ENCODE measurements around the gene ECI2. TPM values are rescaled to one million over a fixed set of nuclear protein-coding genes. Genes with fewer than 3 reads are reported as not detected.

Gene ECI2
- total RNA-seq, result 31.8 and 43.6 TPM in 2 replicates

DNA sequence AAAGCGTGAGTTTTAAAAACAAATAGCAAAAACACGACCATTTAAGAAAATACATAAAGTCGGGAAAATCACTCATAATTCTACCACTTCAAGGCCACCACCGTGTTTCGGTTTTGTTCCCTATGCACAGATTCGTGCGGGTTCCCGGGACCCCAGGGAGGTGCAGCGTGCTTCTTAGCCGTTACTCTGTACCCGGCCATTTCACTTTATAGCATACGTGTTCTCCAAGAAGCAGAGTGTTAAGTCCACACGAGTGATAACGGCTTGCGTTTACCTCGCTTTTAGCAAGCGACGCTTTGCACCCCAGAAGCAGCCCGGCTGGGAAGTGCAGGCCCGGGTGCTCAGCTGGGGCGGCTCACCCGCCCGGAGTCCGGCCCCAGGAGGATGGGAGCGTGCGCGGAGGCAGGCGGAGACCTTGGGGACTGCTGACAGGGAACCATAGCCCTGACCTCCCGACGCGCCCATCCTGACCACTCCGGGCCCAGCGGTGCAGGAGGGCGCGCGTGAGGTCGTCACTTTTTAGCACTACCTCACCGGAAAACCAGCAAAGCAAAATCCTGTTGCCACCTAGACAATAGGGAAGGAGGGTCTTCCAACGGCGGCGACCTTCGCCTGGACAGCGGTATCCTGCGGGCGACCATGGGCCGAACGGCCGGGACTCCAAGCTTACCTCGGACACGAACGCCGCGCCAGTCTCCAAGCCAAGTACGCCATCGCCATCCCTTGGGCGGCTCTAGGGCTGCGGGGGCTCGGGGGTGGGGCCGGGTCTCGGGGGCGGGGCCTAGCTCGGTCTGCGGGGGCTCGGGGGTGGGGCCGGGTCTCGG, at the start of gene ECI2:
TSS of gene ECI2 (minus strand) at position 735 of the 824 bp plus-strand sequence. CDS start at position 720, 15 bp downstream.

DNA sequence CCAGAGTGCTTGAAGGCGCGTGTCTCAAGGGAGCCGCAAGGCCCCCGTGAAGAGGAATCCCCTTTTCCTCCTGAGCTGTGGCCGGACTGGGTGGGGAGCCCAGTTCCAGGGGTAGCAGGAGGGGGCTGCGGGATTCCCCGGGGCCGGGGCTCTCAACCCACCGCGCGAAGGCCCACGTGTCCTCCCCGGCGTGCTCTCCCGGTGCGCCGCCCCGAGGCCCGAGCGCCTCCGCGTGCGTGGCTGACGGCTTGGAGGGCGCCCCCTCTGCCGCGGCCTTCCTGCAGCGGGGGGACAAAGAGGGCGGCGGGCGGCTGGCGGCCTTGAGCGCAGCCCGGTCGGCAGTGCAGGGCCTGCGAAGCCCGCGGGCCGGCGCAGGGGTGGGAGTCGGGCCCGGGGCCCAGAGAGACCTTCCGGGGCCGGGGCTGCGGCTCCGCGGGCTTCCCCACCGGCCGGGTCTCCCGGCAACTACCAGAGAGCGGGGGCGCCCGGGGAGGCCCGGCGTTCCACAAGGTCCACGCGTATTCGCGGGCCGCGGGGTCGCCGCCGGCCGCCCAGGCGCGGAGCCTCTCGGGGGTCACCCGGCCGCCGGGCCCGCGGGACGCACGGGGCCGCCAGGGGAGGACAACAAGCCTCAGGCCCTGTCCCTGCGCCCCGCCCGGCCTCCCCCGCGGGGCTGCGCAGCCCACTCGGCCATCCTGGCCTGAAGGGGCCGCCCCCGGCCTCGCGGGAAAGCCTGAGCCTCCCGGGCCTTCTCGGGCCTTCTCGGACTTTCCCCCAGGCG, 56.5 kb downstream of the ECI2 start, which contains the start of gene FAM217A:
TSS of gene FAM217A (minus strand) at position 447 of the 781 bp plus-strand sequence. CDS start 1,723 bp downstream, outside the sequence.

Other genes with a start within 250 kb of the ECI2 start
- not detected in 2 replicates for gene FAM217A, start 56.4 kb downstream of the ECI2 start, total RNA-seq